BLaER1 treated with 17β-estradiol and CSF1 and Interleukin-3, amounts not matched to agents 10 nM and 100 nM (cell line): ENCODE measurements around the gene PI4KB.
"Not testable (repeated sequence)": the region's sequence is repeated elsewhere in the genome, so short reads cannot be mapped to it uniquely, and the experiment has no call there.

ENCODE experiments used
- H3K27ac ChIP-seq, 11 experiments: shearing (Covaris generic); formaldehyde crosslinking; 2 replicates each; pipeline ENCODE4 v1.8.1; 2022
- H3K27me3 ChIP-seq, 11 experiments: shearing (Covaris generic); formaldehyde crosslinking; 2 replicates each; pipeline ENCODE4 v1.8.1; 2022
- H3K36me3 ChIP-seq, 11 experiments: shearing (Covaris generic); formaldehyde crosslinking; 2 replicates each; pipeline ENCODE4 v1.8.1; 2022
- H3K4me1 ChIP-seq, 10 experiments: shearing (Covaris generic); formaldehyde crosslinking; 2 replicates each; pipeline ENCODE4 v1.8.1; 2022
- H3K4me2 ChIP-seq, 11 experiments: shearing (Covaris generic); formaldehyde crosslinking; 2 replicates each; pipeline ENCODE4 v1.8.1; 2022
- H3K4me3 ChIP-seq, 10 experiments: shearing (Covaris generic); formaldehyde crosslinking; 2 replicates each; pipeline ENCODE4 v1.8.1; 2022
- H3K9ac ChIP-seq, 11 experiments: shearing (Covaris generic); formaldehyde crosslinking; 2 replicates each; pipeline ENCODE4 v1.8.1; 2022
- H3K9me3 ChIP-seq, 11 experiments: shearing (Covaris generic); formaldehyde crosslinking; replicated peaks in 1 of 11; 2 replicates each; pipeline ENCODE4 v1.8.1; 2022
- H4K20me1 ChIP-seq, 11 experiments: shearing (Covaris generic); formaldehyde crosslinking; 2 replicates each; pipeline ENCODE4 v1.8.1; 2022
- Cebpa-rat ChIP-seq, 11 experiments: shearing (Covaris generic); IDR thresholded peaks; 2 replicates each; pipeline ENCODE4 v1.8.1; 2022

PI4KB gene

DNA sequence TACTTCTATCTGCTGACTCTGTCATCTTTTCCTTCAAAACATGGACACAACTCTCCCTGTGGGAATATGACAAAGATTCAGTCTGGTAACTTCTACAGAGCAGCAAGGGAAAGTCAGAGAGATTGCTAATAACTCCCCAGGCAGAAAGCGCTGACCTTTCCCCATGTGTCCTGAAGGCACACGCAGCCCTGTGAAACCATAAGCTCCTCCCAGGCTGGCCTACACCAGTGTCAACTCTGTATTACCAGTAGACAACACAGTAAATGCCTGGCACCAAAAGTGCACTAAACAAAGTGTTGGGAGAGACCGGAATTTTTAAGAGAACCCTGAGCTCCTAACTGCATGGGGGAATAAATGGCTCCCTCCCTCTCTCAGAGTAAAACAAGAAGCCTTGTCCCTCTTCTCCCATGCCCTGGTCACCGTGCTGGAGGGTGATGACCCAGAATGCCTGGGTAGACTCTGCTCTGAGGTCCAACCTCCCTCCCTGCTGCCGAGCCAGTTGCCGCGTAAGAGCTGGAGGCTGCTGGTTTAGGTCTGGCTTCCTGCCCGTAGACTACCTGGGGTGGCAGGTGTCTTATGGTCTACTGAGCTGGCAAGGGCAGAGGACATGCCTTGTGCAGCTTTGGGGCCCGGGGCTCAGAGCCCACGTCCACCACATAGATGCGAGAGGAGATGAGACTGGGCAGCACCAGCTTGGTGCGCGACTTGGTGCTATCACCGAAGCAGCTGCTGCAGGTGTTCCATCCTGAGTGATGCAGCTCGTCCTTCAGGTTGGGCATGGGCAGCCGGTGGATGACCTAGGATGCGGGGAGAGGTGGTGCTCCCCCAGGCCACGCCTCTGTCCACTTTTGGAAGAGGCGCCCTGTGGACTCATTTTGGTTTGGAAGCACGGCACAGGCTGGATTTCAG is 41.4 kb upstream of the PI4KB start:
- Histone ChIP-seq H3K9ac (peak overlapping the region in 1 of 11 experiments; percentile 70; a peak in 1 of 22 replicates), H3K9me3 (peaks cover 2 to 12% (median 8%) of the 10 kb centered on the region in 11 experiments; a peak in 21 of 22 replicates), H4K20me1 (no peaks in the 10 kb centered on the region), H3K4me1 (peaks cover 18 to 72% (median 41%) of the 10 kb centered on the region in 10 experiments), H3K27ac (peak overlapping the region in 5 of 11 experiments; percentile 83 to 86 (median 86); a peak in 10 of 22 replicates), H3K27me3 (no peaks in the 10 kb centered on the region), H3K4me3 (no peak overlapping the region), H3K36me3 (no peaks in the 10 kb centered on the region), H3K4me2 (peak overlapping the region in 9 of 11 experiments; percentile 69 to 95 (median 84); a peak in 13 of 22 replicates)
- TF ChIP-seq Cebpa-rat (IDR thresholded peaks at IDR 0.05) = no peak

DNA sequence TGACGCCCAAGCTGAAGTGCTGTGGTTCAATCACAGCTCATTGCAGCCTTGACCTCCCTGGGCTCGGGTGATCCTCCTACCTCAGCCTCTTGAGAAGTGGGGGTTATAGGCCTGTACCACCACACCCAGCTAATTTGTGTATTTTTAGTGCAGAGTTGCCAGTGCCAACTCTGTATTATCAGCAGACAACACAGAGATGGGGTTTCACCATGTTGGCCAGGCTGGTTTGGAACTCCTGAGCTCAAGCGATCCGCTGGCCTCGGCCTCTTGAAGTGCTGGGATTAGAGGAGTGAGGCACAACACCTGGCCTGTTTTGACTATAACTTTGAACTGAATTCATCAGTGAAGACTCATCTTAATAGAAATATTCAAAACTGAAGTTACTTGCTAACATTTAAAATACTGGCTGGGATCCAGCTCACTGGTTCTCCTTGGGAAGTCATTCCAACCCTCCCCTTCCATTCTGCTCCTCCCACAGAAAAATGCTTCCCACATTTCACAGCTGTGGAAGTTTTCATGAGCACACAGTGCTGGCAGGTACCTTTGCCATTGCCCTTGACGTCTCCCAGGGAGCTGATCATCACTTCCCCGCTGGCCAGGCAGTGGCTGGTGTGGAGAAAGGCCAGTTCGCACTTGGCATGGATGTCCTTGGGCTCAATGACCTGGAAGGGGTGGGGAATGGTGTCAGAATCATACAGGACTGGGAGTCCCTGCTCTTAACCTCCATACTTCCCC is 40.6 kb upstream of the PI4KB start:
- no peaks in the 10 kb centered on the region for H3K27me3 ChIP-seq
- peak overlapping the region in 2 of 11 experiments; percentile 83 to 95; a peak in 4 of 22 replicates for H3K4me2 ChIP-seq
- no peak for TF ChIP-seq Cebpa-rat (IDR thresholded peaks at IDR 0.05)
- H4K20me1 ChIP-seq = no peaks in the 10 kb centered on the region
- peaks cover 18 to 65% (median 39%) of the 10 kb centered on the region in 10 experiments for H3K4me1 ChIP-seq
- H3K4me3 ChIP-seq = no peak overlapping the region
- peak overlapping the region in 1 of 11 experiments; percentile 33; a peak in 2 of 22 replicates for H3K27ac ChIP-seq
- peaks cover 11 to 20% (median 16%) of the 10 kb centered on the region in 11 experiments for H3K9me3 ChIP-seq
- peaks cover 0 to 2% (median 0%) of the 10 kb centered on the region in 11 experiments; a peak in 2 of 22 replicates for H3K36me3 ChIP-seq
- H3K9ac ChIP-seq = no peak overlapping the region

DNA sequence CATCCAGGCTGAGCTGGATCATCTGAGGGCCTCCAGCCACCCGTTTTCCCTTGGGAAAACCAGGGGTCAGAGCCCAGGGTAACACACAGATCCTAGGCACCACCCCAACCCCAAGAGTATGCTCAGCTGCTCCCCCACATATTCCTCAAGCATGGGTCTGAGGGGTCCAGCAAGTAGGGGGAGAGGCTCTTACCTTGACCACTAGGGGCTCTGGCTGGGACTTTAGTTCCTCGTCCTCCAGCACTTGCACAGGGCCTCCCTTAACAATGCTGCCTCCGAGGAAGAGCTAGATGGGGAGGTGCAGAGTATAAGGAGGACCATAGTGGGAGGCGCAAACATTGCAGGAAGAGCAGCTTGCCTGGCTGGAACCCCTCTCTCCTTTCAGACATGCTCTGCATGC is 37.8 kb upstream of the PI4KB start:
- TF ChIP-seq Cebpa-rat (IDR thresholded peaks at IDR 0.05) = no peak
- peaks cover 0 to 10% (median 5%) of the 10 kb centered on the region in 11 experiments; a peak in 4 of 22 replicates for H3K36me3 ChIP-seq

DNA sequence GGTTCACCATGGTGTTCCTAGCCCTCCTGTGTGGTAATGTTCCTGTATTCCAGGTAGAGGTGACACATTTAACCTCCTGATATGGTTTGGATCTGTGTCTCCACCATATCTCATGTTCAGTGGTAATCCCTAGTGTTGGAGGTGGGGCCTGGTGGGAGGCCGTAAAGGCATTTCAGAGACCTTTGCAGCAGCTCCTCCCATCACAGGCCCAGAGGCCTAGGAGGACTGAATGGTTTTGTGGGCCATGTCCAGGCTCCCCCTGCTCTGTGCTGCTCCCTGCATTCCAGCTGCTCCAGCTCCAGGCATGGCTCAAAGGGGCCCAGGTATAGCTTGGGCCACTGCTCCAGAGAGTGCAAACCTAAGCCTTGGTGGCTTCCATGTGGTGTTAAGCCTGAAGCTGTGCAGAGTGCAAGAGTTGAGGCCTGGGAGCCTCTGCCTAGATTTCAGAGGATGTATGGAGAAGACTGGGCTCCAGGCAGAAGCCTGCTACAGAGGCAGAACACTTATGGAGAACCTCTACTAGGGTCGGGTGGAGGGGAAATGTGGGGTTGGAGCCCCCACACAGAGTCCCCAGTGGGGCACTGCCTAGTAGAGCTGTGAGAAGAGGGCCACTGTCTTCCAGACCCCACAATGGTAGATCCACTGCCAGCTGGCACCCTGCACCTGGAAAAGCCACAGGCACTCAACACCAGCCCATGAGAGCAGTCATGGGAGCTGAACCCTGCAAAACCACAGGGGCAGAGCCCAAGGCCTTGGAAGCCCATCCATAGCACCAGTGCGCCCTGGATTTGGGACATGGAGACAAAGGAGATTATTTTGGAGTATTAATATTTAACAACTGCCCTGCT is 35.3 kb upstream of the PI4KB start:
- Histone ChIP-seq H3K27ac (no peak overlapping the region), H3K9me3 (peaks cover 31 to 47% (median 38%) of the 10 kb centered on the region in 11 experiments), H3K9ac (no peak overlapping the region), H3K4me3 (peak overlapping the region in 6 of 10 experiments; percentile 2 to 36 (median 8); a peak in 3 of 20 replicates), H3K4me1 (peaks cover 0 to 14% (median 0%) of the 10 kb centered on the region in 10 experiments; a peak in 8 of 20 replicates), H4K20me1 (no peaks in the 10 kb centered on the region), H3K4me2 (no peak overlapping the region), H3K36me3 (peaks cover 0 to 10% (median 5%) of the 10 kb centered on the region in 11 experiments; a peak in 4 of 22 replicates), H3K27me3 (no peaks in the 10 kb centered on the region)
- TF ChIP-seq Cebpa-rat (IDR thresholded peaks at IDR 0.05) = no peak

More for the DNA sequence above, 37.8 kb upstream of the PI4KB start:
- Histone ChIP-seq H3K4me2 (no peak overlapping the region), H3K4me1 (peaks cover 9 to 37% (median 17%) of the 10 kb centered on the region in 10 experiments), H3K9ac (no peak overlapping the region), H3K27ac (no peak overlapping the region), H3K27me3 (no peaks in the 10 kb centered on the region), H4K20me1 (no peaks in the 10 kb centered on the region), H3K9me3 (peaks cover 31 to 47% (median 38%) of the 10 kb centered on the region in 11 experiments), H3K4me3 (no peak overlapping the region)

DNA sequence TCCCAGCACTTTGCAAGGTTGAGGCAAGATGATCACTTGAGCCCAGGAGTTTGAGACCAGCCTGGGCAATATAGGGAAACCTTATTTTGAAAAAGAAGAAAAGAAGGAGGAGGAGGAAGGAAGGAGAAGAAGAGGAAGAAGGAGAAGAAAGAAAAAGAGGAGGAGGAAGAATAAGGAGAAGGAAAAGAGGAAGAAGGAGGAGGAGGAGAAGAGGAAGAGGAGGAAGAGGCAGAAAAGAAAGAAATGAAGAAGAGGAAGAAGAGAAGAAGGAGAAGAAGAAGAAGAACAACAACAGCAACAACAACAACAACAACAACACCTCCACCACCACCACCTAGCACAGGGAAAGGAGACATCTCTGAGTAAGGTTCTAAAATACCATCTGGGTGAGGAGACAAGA is 34.7 kb upstream of the PI4KB start:
- no peaks in the 10 kb centered on the region for H3K27me3 ChIP-seq
- no peak overlapping the region for H3K4me2 ChIP-seq
- H3K9ac ChIP-seq = no peak overlapping the region
- no peak for TF ChIP-seq Cebpa-rat (IDR thresholded peaks at IDR 0.05)
- no peaks in the 10 kb centered on the region for H4K20me1 ChIP-seq
- peaks cover 0 to 10% (median 5%) of the 10 kb centered on the region in 11 experiments; a peak in 4 of 22 replicates for H3K36me3 ChIP-seq
- peaks cover 0 to 16% (median under 1%) of the 10 kb centered on the region in 10 experiments; a peak in 10 of 20 replicates for H3K4me1 ChIP-seq
- peaks cover 31 to 47% (median 38%) of the 10 kb centered on the region in 11 experiments for H3K9me3 ChIP-seq
- peak overlapping the region in 1 of 10 experiments; percentile 5; a peak in 1 of 20 replicates for H3K4me3 ChIP-seq
- no peak overlapping the region for H3K27ac ChIP-seq

DNA sequence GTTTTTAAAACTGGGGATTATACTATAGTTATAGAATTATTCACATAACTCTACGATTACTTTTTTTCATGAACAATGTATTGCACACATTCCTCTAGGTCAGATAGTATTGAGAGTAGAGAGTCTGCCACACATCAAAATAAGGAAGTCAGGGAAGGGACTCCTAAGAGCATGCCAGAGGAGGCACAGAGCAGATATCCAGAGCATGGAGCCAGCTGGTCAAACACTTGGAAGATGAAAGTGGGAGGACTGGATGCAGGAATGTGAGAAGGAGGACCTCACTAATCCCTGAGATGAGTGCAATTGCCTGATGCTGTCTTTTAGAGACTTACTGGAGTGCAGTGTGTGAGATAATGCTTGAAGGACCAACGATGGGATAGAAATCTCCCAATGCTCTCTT is 29.5 kb upstream of the PI4KB start:
- Histone ChIP-seq H3K4me1 (peaks cover 0 to 15% (median 8%) of the 10 kb centered on the region in 10 experiments; a peak in 10 of 20 replicates), H3K27me3 (no peaks in the 10 kb centered on the region), H3K9ac (no peak overlapping the region), H3K27ac (no peak overlapping the region), H3K4me2 (peak overlapping the region in 5 of 11 experiments; percentile 10 to 30 (median 26); a peak in 3 of 22 replicates), H3K9me3 (peaks cover 19 to 32% (median 24%) of the 10 kb centered on the region in 11 experiments), H3K4me3 (no peak overlapping the region), H3K36me3 (peaks cover 0 to 7% (median 0%) of the 10 kb centered on the region in 11 experiments; a peak in 2 of 22 replicates), H4K20me1 (no peaks in the 10 kb centered on the region)
- no peak; a peak in 1 of 22 replicates for TF ChIP-seq Cebpa-rat (IDR thresholded peaks at IDR 0.05)

DNA sequence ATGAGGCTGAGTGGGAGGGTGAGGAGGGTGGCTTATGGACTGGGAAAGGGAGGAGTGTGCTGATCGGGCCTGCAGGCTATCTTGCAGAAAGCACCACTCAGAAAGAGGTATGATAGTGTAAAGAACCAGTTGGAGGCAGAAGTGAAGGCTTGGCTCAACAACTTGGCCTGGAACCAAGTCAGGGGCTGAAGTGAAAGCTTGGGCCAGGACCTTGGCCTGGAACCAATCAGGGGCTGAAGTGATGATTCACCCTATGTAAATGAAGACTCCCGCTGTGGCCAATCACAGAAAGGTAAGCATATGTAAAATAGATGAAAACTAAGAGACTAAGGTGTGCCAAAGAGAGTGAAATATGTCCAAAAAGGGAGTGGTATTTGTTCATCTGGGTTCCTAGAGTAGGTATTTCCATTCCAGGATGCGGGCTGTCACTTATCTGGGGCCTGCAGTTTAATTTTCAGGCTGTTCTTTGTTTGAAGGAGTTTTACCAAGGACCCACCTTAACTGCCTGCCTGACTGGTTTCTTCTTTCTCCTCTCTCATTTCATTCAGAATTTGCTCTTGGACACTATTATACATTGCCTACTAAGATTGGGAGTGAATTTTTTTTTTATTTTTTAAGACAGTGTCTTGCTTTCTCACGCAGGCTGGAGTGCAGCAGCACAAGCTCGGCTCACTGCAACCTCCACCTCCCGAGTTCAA is 25.0 kb upstream of the PI4KB start:
- Histone ChIP-seq H4K20me1 (no peaks in the 10 kb centered on the region), H3K9ac (no peak overlapping the region), H3K36me3 (peaks cover 0 to 16% (median 0%) of the 10 kb centered on the region in 11 experiments; a peak in 4 of 22 replicates), H3K4me3 (no peak overlapping the region), H3K4me1 (peaks cover 7 to 26% (median 19%) of the 10 kb centered on the region in 10 experiments), H3K9me3 (peaks cover 24 to 46% (median 43%) of the 10 kb centered on the region in 11 experiments), H3K27me3 (no peaks in the 10 kb centered on the region), H3K27ac (no peak overlapping the region), H3K4me2 (no peak overlapping the region)
- TF ChIP-seq Cebpa-rat (IDR thresholded peaks at IDR 0.05) = no peak

DNA sequence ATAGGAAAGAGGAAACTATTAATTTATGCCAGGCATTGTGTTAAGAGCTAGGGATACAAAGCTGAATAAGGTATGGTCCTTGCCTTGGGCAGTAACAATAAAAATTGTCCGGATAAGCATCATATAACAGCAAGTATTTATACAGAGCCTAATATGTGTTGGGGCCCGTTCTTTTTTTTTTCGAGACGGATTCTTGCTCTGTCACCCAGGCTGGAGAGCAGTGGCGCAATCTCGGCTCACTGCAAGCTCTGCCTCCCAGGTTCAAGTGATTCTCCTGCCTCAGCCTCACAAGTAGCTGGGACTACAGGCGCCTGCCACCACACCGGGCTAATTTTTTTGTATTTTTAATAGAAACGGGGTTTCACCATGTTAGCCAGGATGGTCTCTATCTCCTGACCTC is 23.1 kb upstream of the PI4KB start:
- Histone ChIP-seq H3K4me1 (peaks cover 17 to 23% (median 21%) of the 10 kb centered on the region in 10 experiments), H3K9me3 (peaks cover 24 to 46% (median 43%) of the 10 kb centered on the region in 11 experiments), H3K36me3 (peaks cover 0 to 16% (median 5%) of the 10 kb centered on the region in 11 experiments; a peak in 9 of 22 replicates)
- not testable (repeated sequence) for H3K9ac ChIP-seq, H3K27ac ChIP-seq, H4K20me1 ChIP-seq, H3K4me3 ChIP-seq, H3K4me2 ChIP-seq, H3K27me3 ChIP-seq
